PC-9 (cell line): ENCODE measurements around the gene RAPGEF1. TPM values are rescaled to one million over a fixed set of nuclear protein-coding genes. Genes with fewer than 3 reads are reported as not detected.

ENCODE experiments used
- Bru-seq: library from RNA; stranded (reverse); fragments of 400-500 nt; gene quantifications from one replicate; lab custom pipeline; 2021; lab: Mats Ljungman, UMichigan
- BruChase-seq, 2 experiments: library from RNA; stranded (reverse); fragments of 400-500 nt; gene quantifications; one replicate each; lab custom pipeline; 2021; lab: Mats Ljungman, UMichigan
- BruUV-seq: library from RNA; stranded (reverse); fragments of 400-500 nt; replicated peaks from 2 replicates; lab custom pipeline; 2021; lab: Mats Ljungman, UMichigan
- CTCF ChIA-PET: fragments of 300-600 bp; sonication (Branson Sonifier 250); formaldehyde crosslinking; loops from one replicate; lab custom pipeline; 2022; ENCODE audit warnings: antibody characterized with exemption; lab: Charles Lee
- POLR2A ChIA-PET: fragments of 300-600 bp; sonication (Branson Sonifier 250); formaldehyde crosslinking; loops from one replicate; lab custom pipeline; 2022; ENCODE audit warnings: antibody characterized with exemption; ENCODE audit not compliant: unreplicated experiment; lab: Charles Lee
- DNase-seq, 2 experiments: peaks; one replicate each; pipeline versions ENCODE4 v3.0.0 to v3.0.0-alpha.2; 2015 to 2022; ENCODE audit warnings: mixed read lengths in 1 of 2
- H2AFZ ChIP-seq: fragments of 200-600 bp; sonication (generic); 2 replicates; pipeline ENCODE4 v1.8.1; 2017; ENCODE audit warnings: antibody characterized with exemption
- H3F3A ChIP-seq: fragments of 200-600 bp; sonication (generic); 2 replicates; pipeline ENCODE4 v1.8.1; 2017; ENCODE audit warnings: antibody characterized with exemption, mild to moderate bottlenecking, low read depth; ENCODE audit not compliant: insufficient read depth
- H3K27ac ChIP-seq: fragments of 200-600 bp; sonication (generic); 2 replicates; pipeline ENCODE4 v1.6.1; 2016; ENCODE audit warnings: mixed run types
- H3K27me3 ChIP-seq: fragments of 200-600 bp; sonication (generic); 2 replicates; pipeline ENCODE4 v1.6.1; 2016; ENCODE audit warnings: low read depth, mixed run types; ENCODE audit not compliant: insufficient read depth
- H3K36me3 ChIP-seq: fragments of 200-600 bp; sonication (generic); 2 replicates; pipeline ENCODE4 v1.6.1; 2016; ENCODE audit warnings: low read depth, mixed run types
- H3K4me1 ChIP-seq: fragments of 200-600 bp; sonication (generic); replicated peaks from 2 replicates; pipeline ENCODE4 v1.6.1; 2016; ENCODE audit warnings: mixed run types; ENCODE audit not compliant: insufficient read depth
- H3K4me2 ChIP-seq: fragments of 200-600 bp; sonication (generic); 2 replicates; pipeline ENCODE4 v1.6.1; 2017; ENCODE audit warnings: mixed run types
- H3K4me3 ChIP-seq: fragments of 200-600 bp; sonication (generic); 2 replicates; pipeline ENCODE4 v1.6.1; 2016; ENCODE audit warnings: mixed run types
- H3K79me2 ChIP-seq: fragments of 200-600 bp; sonication (generic); 2 replicates; pipeline ENCODE4 v1.6.1; 2017; ENCODE audit warnings: low read depth, mixed run types
- H3K9me2 ChIP-seq: fragments of 200-600 bp; sonication (generic); 2 replicates; pipeline ENCODE4 v1.8.1; 2017; ENCODE audit warnings: mild to moderate bottlenecking; ENCODE audit not compliant: insufficient read depth
- H3K9me3 ChIP-seq: fragments of 200-600 bp; sonication (generic); 2 replicates; pipeline ENCODE4 v1.8.1; 2016; ENCODE audit warnings: low read depth; ENCODE audit not compliant: insufficient read depth
- H4K20me1 ChIP-seq: fragments of 200-600 bp; sonication (generic); 2 replicates; pipeline ENCODE4 v1.8.1; 2017; ENCODE audit not compliant: insufficient read depth
- CTCF ChIP-seq: fragments of 200-600 bp; sonication (generic); conservative IDR thresholded peaks from 2 replicates; pipeline ENCODE4 v1.6.1; 2017; ENCODE audit warnings: mixed run types, antibody characterized with exemption, mild to moderate bottlenecking, moderate library complexity
- EZH2 ChIP-seq: fragments of 200-600 bp; sonication (generic); IDR thresholded peaks from 2 replicates; pipeline ENCODE4 v1.8.0; 2017; ENCODE audit warnings: antibody characterized with exemption, low read depth
- intact Hi-C: fragments of 100-400 bp; cut with micrococcal nuclease; formaldehyde crosslinking; loops from one replicate; pipeline ENCODE4 v1.10.0; 2022; ENCODE audit not compliant: unreplicated experiment
- long read RNA-seq: library from polyadenylated mRNA; stranded (forward); transcript quantifications from one replicate; pipeline ENCODE4 v2.0.0, GENCODE V29; 2022
- total RNA-seq: library from RNA; stranded (reverse); gene quantifications from 2 replicates; pipeline ENCODE4 v1.2.3, GENCODE V29; 2021

The RAPGEF1 gene
- 66.5 and 76.0 TPM in 2 replicates for total RNA-seq
- Bru-seq, nascent RNA: percentile 70 among the genes with signal in this experiment
- percentile 64 among the genes with signal in this experiment for BruChase-seq, experiment 1, labeled RNA remaining after a 2-hour chase
- BruChase-seq, experiment 2, labeled RNA remaining after a 6-hour chase: percentile 69 among the genes with signal in this experiment
- long read RNA-seq, partial matches to known transcripts: 11 of 23 reads
- long read RNA-seq, other reads (novel, unspliced or antisense): 12 of 23 reads

- BruUV-seq: no TSS peak
- CTCF ChIA-PET: interaction anchor here (0.6 to 1.0 kb wide), 2 partner anchors 26 to 149 kb away, joined by 3 to 4 read pairs; no protein-coding TSS in a partner anchor
Observed at GRCh38 chr9:131739959-131740648, at the start of gene RAPGEF1. Gene RAPGEF1, minus strand, starts transcription at chr9:131740076. Its CDS starts 246 bp downstream, at chr9:131739830.

GRCh38 chr9:131788851-131789250, 49.0 kb upstream of the RAPGEF1 start:
- no peaks in the 10 kb centered on the region for H3K79me2 ChIP-seq
- H4K20me1 ChIP-seq: no peaks in the 10 kb centered on the region; the same call in 1 of the 2 replicates
- no peak for TF ChIP-seq EZH2
- no peak for TF ChIP-seq CTCF
- H3K4me2 ChIP-seq: no peak overlapping the region
- no peak overlapping the region for H3K4me3 ChIP-seq
- no TSS peak for BruUV-seq
- H2AFZ ChIP-seq: no peak overlapping the region
- intact Hi-C loops: no loop called here
- DNase-seq: no peak
- H3K9me2 ChIP-seq: no peaks in the 10 kb centered on the region
- H3K9me3 ChIP-seq: no peaks in the 10 kb centered on the region
- no peak overlapping the region for H3K27ac ChIP-seq
- CTCF ChIA-PET: no interaction called here
- peaks cover 93% of the 10 kb centered on the region for H3K27me3 ChIP-seq
- no peaks in the 10 kb centered on the region for H3K36me3 ChIP-seq
- POLR2A ChIA-PET: no interaction called here
- H3K4me1 ChIP-seq: no peaks in the 10 kb centered on the region
- H3F3A ChIP-seq: no peaks in the 10 kb centered on the region

More at GRCh38 chr9:131739959-131740648, at the start of gene RAPGEF1:
- no peaks in the 10 kb centered on the region for H3K36me3 ChIP-seq
- H3K4me1 ChIP-seq: peaks cover 47% of the 10 kb centered on the region
- H2AFZ ChIP-seq: peak within 1 kb of the TSS; percentile 63; the same call in 1 of the 2 replicates
- intact Hi-C loops: loop anchor here (1.0 kb wide), 1 partner anchor 149 kb away; no protein-coding TSS in a partner anchor
- TF ChIP-seq CTCF: peak; percentile 82
- no peak for TF ChIP-seq EZH2
- no peaks in the 10 kb centered on the region for H3K27me3 ChIP-seq
- H3K9me2 ChIP-seq: no peaks in the 10 kb centered on the region
- H3K79me2 ChIP-seq: peaks cover 35% of the 10 kb centered on the region
- peak within 1 kb of the TSS; percentile 98 for H3K4me2 ChIP-seq
- POLR2A ChIA-PET: interaction anchor here (0.6 to 0.7 kb wide), 2 partner anchors 132 to 305 kb away, joined by 3 to 5 read pairs; no protein-coding TSS in a partner anchor
- peak in 1 of 2 experiments; percentile 80 for DNase-seq
- H4K20me1 ChIP-seq: peaks cover 6% of the 10 kb centered on the region; the same call in 1 of the 2 replicates
- H3K9me3 ChIP-seq: no peaks in the 10 kb centered on the region
- peak within 1 kb of the TSS; percentile 67 for H3K4me3 ChIP-seq
- H3K27ac ChIP-seq: no peak within 1 kb of the TSS
- peaks cover 29% of the 10 kb centered on the region for H3F3A ChIP-seq

- no peaks in the 10 kb centered on the region for H3K4me1 ChIP-seq
- peaks cover 96% of the 10 kb centered on the region for H3K27me3 ChIP-seq
- H2AFZ ChIP-seq: no peak overlapping the region
- ChIA-PET POLR2A (no interaction called here), CTCF (interaction anchor here (0.7 kb wide), 1 partner anchor 471 kb away, joined by 4 read pairs; no protein-coding TSS in a partner anchor)
- no peaks in the 10 kb centered on the region; the same call in 1 of the 2 replicates for H4K20me1 ChIP-seq
- no peaks in the 10 kb centered on the region for H3K79me2 ChIP-seq
- H3F3A ChIP-seq: no peaks in the 10 kb centered on the region
- intact Hi-C loops: no loop called here
- no peaks in the 10 kb centered on the region for H3K36me3 ChIP-seq
- H3K4me3 ChIP-seq: no peak overlapping the region
- no peak overlapping the region for H3K27ac ChIP-seq
- no peak for TF ChIP-seq EZH2
- no peak for TF ChIP-seq CTCF
- no peak for DNase-seq
- no TSS peak for BruUV-seq
- no peaks in the 10 kb centered on the region for H3K9me3 ChIP-seq
- no peaks in the 10 kb centered on the region for H3K9me2 ChIP-seq
- H3K4me2 ChIP-seq: no peak overlapping the region
Observed at GRCh38 chr9:131787838-131788237, 48.0 kb upstream of the RAPGEF1 start.
